HG03097 (cell line): ENCODE results near the gene RAD51C.
"Not testable (repeated sequence)": the region's sequence is repeated elsewhere in the genome, so short reads cannot be mapped to it uniquely, and the experiment has no call there.

ENCODE experiments used
- ATAC-seq: cut with Tn5 transposase; IDR thresholded peaks from one replicate; pipeline ENCODE4 v1.9.1; 2021; ENCODE audit not compliant: unreplicated experiment, low FRiP score

RAD51C gene

DNA sequence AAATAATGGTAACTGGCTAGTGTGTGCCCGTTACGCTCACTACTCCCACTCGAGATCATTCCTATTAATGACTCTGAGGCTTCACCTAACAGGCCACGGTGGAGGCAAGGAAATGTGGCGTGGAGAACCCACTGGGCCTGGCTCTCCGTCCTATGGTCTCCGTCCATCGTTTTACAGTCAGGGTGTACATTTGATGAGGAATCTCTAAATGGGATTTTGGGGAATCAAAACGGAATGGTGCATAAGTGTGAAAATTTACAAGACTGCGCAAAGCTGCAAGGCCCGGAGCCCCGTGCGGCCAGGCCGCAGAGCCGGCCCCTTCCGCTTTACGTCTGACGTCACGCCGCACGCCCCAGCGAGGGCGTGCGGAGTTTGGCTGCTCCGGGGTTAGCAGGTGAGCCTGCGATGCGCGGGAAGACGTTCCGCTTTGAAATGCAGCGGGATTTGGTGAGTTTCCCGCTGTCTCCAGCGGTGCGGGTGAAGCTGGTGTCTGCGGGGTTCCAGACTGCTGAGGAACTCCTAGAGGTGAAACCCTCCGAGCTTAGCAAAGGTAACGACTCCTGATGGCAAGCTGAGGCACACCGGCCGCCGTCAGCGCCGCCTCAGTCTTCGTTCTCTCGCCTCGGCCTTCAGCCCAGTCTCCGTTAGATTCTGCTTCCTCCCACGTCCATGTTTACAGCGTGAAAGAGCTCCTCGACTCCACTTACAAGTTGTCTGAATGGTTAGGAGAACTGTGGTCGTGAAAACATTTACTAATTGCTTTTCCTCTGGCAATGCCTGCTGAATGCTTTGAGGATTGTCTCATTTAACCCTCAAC, at the start of gene RAD51C:
RAD51C (plus strand) TSS at position 364 of the 817 bp plus-strand sequence; CDS start at position 406, 42 bp downstream.
- peak; percentile 89 for ATAC-seq

DNA sequence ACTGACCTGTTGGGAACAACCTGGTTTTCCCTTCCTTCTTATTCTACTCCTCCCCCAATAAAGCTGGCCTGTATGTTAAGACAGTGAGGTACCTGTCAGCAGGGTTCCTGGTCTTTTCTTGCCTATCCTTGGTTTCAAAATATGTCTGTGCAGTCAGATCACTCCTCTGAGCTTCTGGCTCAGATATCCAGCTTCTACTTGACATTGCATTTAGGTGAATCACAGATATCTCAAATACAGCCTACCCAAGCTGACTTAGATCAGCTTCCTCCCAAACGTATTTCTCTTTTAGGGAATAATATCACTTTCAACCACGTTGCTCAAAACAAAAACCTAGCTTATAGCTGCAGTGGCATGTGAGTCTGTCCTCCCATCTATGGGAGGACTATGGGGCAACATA, 49.3 kb upstream of the RAD51C start:
- no peak for ATAC-seq

DNA sequence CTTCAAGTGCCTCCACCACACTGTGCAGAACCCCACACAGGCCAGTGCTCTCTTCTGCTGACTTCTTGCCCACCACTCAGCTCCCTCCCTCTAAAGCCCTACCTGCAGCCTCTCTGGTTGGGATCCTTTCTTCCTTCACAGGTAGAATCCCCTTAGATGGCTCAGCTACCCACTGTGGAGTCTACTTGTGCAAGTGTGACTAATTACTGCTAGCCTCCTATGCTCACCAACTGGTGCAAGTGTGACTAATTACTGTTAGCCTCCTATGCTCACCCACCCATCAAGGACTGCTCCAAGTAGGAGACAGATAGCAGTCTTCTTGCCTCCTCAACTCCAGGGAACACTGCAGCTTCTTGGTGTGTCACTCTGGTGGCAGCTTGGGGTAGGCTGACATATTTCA, 44.2 kb upstream of the RAD51C start:
- ATAC-seq = no peak

DNA sequence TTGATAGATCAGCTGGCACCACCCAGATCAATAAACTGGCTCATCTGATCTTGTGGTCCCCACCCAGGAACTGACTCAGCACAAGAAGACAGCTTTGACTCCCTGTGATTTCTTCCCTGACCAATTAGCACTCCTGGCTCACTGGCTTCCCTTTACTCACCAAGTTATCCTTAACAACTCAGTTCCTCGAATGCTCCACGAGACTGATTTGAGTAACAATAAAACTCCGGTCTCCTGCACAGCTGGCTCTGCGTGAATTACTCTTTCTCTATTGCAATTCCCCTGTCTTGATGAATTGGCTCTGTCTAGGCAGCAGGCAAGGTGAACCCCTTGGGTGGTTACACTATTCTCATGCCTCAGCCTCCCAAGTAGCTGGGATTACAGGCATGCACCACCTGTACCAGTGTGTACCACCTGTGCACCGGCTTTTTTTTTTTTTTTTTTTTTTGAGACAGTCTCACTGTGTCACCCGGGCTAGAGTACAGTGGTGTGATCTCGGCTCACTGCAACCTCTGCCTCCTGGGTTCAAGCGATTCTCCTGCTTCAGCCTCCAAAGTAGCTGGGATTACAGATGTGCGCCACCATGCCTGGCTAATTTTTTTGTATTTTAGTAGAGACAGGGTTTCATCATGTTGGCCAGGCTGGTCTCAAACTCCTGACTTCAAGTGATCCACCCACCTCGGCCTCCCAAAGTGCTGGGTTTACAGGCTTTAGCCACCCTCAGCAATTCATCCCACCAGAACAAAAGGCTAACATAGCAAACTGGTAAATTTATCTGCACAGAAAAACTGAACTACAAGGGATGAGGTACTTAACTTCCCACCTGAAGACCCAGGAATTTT, 34.2 kb upstream of the RAD51C start:
- ATAC-seq = not testable (repeated sequence)

DNA sequence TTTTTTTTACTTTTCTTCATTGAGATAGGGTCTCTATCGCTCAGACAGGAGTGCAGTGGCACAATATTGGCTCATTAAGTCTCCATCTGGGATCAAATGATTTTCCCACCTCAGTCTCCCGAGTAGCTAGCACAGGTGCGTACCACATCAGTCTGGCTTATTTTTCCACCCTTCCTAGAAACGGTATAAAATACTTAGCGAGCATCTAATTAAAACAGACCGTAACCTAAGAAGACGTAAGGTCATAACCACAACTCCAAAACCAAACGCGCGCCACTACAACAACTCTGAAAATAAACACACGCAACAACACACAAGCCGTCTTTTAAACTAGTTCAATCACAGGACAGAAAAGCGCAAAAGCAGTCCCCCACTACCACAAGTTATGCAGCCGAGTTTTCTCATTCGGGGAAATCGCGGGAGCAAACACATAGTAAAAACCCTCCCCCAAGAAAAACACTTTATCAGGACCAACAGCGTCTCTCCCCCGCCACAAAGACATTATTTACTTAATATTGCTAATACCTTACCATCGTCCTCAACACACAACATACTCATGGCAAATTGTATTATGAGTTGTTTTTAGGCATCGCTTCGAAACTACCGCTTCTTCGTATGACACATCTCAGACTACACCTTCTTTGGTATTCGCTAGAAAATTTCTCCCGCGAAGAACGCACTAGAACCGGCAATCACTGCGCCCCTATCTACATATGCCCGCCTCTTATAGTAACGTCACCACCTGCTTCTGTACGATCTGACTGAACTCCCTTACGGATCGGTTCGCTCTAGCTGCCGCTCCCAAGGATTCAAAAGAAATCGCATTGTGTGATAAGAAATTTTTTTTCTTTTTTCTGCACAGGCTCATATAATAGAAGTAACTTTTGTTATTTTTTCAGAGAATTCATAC, 33.3 kb upstream of the RAD51C start:
- peak; percentile 55 for ATAC-seq

DNA sequence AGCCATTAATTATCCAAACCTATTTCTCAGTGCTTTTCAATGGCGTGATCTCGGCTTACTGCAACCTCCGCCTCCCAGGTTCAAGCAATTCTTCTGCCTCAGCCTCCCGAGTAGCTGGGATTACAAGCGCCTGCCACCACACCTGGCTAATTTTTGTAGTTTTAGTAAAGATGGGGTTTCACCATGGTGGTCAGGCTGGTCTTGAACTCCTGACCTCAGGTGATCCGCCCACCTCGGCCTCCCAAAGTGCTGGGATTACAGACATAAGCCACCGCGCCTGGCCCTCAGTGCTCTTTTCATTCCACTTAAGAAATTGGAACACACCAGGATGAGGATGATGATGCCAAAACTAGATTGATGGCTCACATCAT, 32.7 kb upstream of the RAD51C start:
- ATAC-seq = not testable (repeated sequence)

DNA sequence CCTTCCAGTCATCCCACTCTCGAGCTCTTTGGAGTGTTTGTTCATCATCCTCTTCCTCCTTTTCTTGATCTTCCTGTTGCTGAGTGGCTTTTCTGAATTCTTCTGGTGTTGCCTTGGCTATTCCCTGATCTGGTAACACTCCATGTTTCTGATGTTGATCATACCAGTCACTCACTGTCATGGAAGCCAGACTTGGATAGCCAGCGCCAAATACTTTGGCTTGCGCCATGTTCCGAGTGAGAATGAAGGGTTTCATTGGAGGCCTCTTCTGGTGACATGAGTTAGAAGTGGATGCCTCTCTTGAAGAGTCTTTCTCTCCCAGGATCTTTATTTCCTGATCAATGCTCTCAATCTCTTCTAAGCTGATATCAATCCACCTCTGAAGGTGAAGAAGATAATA, 31.8 kb upstream of the RAD51C start:
- ATAC-seq = no peak

DNA sequence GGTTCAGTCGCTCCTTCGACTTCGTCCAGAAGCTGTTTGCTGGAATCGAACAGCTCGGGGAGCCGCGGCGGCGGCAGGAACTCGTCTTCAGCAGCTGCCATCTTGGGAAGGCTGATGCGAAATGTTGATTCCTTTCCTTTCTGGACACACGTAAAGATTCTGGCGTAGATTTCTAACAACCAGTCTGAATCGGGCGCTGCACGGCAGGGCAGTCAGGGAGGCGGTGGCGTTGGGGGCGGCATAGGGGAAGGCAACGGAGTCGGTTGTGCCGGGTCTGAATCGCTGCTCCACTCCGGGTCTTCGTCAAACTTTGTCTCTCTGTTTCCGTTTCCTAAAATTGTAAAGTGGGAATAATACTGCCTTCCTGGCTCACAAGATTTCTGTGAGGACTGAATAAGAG, 30.9 kb upstream of the RAD51C start:
- no peak for ATAC-seq

DNA sequence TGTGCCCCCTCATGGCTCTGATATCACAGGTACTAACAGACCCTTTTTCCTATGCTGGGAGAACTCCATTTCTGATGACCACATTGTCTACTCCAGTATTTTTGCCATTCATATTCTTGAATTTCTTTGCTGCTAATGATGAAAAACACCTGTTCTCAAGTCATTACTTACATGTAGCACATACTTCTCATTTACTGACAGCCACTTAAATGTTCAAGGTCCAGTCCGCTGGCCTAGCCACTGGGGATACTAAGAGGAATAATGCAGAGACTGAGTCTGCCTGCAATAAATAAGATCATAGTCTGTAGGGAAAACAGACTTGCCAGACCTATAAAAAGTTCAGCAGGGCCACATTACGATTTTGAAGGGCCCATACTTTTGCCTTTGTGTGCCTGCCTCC, 28.1 kb upstream of the RAD51C start:
- no peak for ATAC-seq

DNA sequence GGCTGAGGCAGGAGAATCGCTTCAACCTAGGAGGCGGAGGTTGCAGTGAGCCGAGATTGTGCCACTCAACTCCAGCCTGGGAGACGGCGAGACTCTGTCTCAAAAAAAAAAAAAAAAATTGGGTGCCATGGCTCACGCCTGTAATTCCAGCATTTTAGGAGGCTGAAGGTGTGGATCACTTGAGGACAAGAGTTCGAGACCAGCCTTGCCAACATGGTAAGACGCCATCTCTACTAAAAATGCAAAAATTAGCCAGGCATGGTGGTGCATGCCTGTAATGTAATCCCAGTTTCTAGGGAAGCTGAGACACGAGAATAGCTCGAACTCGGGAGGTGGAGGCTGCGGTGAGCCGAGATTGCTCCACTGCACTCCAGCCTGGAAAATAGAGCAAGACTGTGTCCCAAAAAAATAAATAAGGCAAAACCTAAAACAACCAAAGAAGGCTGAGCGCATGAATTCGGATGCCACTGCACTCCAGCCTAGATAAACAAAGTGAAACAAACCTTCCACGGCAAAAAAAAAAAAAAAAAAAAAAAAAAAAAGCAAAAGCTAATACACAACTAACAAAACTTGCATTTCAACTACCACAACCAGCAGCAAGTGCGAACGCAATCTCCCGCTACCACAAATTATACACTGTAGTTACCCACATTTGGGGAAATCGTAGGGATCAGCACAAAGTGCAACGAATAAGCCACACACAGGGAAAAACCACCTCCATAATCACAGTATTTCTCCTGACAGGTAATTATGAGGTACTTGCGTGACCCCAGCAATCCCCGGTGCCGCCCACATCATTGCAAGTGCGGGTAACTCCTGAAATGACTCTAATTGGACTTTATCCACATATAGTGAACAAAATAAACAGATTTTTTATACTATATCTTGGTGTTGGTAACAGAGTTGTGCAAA, 26.2 kb upstream of the RAD51C start:
- no peak for ATAC-seq

DNA sequence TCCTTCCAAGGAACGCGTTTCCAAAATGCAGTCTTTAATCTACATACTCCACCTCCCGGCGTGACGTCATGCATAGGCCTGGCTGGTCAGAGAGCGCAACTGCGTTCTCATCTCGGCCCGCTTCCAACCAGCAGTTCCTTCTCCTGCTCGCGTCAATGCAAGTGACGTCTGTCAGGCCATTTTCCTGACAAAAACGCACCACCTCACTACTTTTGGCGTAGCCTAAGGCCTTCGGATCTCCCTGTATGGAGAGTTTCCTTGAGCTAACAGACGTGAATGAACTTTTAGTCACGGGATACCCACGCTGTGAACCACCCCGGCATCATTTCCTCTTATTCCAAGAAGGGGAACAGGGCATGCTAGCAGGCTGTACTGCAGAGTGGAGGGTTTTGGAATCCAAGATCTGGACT, 25.5 kb upstream of the RAD51C start:
- ATAC-seq = no peak

DNA sequence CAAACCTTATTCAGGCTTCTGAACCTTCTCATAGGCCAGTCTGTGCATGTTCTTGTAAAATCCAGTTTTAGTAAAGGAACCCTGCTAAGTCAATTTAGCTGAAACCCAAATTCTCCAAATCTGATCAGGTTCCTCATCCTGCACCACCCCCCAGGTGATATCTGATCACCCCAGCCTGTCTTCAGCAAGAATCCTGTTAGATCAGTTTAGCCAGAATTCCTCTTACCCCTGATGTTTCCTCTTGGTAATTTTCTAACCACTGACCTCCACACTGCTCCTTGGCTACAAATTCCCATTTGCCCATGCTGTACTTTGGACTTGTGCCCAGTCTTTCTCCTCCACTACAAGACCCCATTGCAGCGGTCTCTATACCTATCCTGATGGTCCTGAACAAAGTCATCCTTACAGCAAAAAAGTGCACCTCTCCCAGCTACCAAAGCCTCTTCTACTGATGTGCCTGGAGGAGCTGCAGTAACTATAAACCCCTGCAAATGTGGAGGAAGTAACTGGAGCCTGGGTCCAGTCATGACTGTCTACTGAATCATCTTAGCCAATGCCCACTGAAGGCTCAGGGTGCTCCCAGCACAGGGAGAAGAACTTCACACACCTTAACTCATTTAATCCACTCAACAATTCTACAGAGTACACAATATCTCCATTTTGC, 24.3 kb upstream of the RAD51C start:
- no peak for ATAC-seq

DNA sequence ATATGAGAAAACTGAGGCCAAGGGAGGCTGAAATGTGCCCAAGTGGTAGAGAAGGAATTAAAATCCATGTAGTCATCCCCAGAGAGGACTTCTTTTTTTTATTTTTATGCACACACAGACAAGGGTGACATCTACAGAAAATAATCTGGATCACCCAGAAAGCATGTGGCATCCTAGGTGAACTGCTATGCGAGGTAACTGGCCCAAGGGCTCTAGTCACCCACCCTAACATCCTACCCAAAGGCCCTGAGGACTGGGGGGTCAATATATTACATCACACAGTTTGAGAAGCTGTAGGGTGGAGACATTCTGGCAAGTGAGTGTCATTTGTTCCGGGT, 23.8 kb upstream of the RAD51C start:
- no peak for ATAC-seq

DNA sequence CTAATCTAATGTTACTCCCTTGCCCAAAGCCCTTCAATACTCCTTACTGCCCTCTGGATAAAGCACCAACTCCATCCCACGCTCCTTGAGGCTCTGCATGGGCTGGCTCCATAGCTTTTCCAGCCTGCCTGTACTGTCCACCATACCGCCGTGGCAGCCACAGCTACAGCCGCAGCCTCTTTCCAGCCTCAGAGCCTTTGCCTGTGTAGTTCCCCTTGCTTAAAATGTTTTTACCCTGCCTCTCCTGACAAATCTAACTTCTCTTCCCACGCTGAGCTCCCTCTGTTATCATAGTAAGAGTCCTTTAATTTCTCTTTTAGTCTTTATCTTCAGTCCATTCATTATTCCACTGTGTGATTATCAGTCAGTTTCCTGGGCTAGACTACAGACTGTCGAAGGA, 22.5 kb upstream of the RAD51C start:
- no peak for ATAC-seq

DNA sequence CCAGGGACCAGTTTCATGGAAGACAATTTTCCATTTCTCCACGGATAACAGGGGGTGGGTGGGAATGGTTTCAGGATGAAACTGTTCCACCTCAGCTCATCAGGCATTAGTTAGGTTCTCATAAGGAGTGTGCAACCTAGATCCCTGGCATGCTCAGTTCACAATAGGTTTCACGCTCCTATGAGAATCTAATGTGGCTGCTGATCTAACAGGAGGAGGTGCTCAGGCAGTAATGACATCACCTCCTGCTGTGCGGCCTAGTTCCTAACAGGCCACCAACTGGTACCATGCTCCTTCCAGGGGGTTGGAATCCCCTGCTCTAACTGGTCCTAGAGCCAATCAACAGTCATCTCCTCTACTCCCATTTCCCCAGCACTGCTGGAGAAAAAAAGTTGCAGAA, 20.4 kb upstream of the RAD51C start:
- no peak for ATAC-seq

DNA sequence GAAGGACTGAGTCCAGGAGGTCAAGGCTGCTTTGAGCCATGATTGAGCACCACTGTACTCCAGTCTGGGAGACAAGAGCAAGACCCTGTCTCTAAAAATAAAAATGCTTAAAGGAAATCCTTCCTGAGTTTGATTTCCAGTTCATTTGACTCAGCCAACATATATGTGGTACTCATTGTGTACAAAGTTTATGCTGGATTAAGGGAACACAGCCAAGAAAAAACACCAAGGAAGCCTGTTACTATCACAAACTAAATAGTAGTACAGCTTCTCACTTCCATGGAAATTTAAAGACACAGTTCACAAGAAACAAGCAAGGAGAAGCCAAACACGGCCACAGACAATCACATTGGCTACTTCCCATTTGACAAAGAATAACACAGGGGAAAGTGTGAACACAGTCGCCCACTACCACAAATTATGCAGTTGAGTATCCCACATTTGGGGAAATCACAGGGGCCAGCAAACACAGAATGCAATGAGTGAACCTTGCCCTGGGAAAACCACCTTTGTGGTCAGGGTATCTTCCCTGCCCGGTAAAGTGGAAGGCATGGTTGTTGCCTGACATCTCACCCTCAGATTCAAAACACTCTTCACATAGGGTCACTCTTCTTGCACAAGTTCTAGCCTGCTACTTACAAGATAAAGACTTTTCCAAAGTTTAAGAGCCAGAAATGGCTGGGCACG, 15.1 kb upstream of the RAD51C start:
- no peak for ATAC-seq

DNA sequence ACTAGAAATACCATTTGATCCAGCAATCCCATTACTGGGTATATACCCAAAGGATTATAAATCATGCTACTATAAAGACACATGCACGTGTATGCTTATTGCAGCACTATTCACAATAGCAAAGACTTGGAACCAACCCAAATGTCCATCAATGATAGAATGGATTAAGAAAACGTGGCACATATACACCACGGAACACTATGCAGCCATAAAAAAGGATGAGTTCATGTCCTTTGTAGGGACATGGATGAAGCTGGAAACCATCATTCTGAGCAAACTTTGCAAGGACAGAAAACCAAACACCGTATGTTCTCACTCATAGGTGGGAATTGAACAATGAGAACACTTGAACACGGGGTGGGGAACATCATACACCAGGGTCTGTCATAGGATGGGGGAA, 14.1 kb upstream of the RAD51C start:
- not testable (repeated sequence) for ATAC-seq

DNA sequence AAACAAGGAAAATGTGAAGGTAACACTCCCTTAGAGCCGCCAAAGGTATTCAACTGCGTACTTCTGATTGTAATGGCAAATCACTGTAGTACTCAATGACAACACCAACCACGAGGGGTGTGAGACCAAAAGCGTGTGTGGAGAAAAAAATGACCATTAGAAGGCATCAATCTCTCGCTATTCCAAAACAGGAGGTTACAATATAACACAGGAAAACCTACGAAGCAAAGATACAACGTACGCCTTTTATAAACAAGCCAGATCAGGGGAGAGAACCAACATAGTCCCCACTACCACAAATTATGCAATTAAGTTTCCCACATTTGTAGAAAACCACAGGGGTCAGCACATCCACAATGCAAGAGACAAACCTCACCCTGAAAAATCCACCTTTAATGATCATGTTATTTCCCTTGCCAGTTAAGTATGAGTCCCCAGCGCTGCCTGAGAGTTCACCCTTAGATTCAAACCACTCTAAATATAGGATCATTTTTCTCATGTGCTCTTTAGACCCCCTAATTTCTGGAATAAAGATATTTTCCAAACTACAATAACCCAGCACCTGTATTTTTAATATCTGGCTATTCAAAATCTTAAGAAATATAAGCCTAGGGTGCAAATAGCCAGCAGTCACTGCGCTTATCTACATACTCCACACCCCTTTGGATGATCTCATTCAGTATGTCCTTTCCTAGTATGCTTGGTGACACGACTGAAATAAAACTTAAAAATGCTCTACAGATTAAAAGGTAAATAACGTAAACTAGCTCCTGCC, 13.0 kb upstream of the RAD51C start:
- ATAC-seq = no peak
